ENCODE results near the gene GRIA1. TPM values are rescaled to one million over a fixed set of nuclear protein-coding genes. Genes with fewer than 3 reads are reported as not detected.

The GRIA1 gene
- total RNA-seq, 2 donors from 2014 or later, result 1.2 TPM; not detected in 1

GRCh38 chr5:153624451-153624765 is 133.9 kb downstream of the GRIA1 start:
- Histone ChIP-seq H3K9ac (ENCODE audit: extremely low read depth, low read length, poor library complexity, severe bottlenecking) (no peak overlapping the region), H3K4me1 (ENCODE audit: control insufficient read depth, insufficient read depth, low read length) (peaks cover 4% of the 10 kb centered on the region), H3K4me3 (ENCODE audit: low read length) (no peak overlapping the region), H3K27me3 (ENCODE audit: control insufficient read depth, insufficient read depth, low read length, poor library complexity, severe bottlenecking) (no peaks in the 10 kb centered on the region), H3K27ac (ENCODE audit: low read depth, low read length) (no peak overlapping the region), H3K36me3 (ENCODE audit: control insufficient read depth, insufficient read depth, low read length) (no peaks in the 10 kb centered on the region), H3K9me3 (ENCODE audit: control insufficient read depth, low read length) (no peaks in the 10 kb centered on the region)
- H3K27ac Mint-ChIP-seq, result no peak overlapping the region
- H3K9me3 Mint-ChIP-seq, result no peaks in the 10 kb centered on the region
- no peaks in the 10 kb centered on the region for H3K4me1 Mint-ChIP-seq
- no peak for DNase-seq
- H3K27me3 Mint-ChIP-seq (ENCODE audit: insufficient read depth), result no peaks in the 10 kb centered on the region
- TF ChIP-seq CTCF (conservative IDR thresholded peaks at IDR 0.05), result no peak
- 85% methylated on average over 3 of the region's 3 CpGs; no CpG with 5 or more reads in 1 of the 2 experiments for WGBS, 2 experiments (ENCODE audit: insufficient coverage in 1 of 2, insufficient read length in 1 of 2)
- no peak overlapping the region for H3K4me3 Mint-ChIP-seq
- H3K36me3 Mint-ChIP-seq (ENCODE audit: low read depth), result no peaks in the 10 kb centered on the region

- peaks cover 4% of the 10 kb centered on the region for H3K4me1 ChIP-seq (ENCODE audit: control insufficient read depth, insufficient read depth, low read length)
- Mint-ChIP-seq H3K9me3 (no peaks in the 10 kb centered on the region), H3K36me3 (ENCODE audit: low read depth) (no peaks in the 10 kb centered on the region), H3K27ac (no peak overlapping the region), H3K4me1 (peaks cover 8% of the 10 kb centered on the region), H3K4me3 (no peak overlapping the region), H3K27me3 (ENCODE audit: insufficient read depth) (no peaks in the 10 kb centered on the region)
- no peaks in the 10 kb centered on the region for H3K36me3 ChIP-seq (ENCODE audit: control insufficient read depth, insufficient read depth, low read length)
- DNase-seq, result no peak
- no peak overlapping the region for H3K27ac ChIP-seq (ENCODE audit: low read depth, low read length)
- H3K27me3 ChIP-seq (ENCODE audit: control insufficient read depth, insufficient read depth, low read length, poor library complexity, severe bottlenecking), result no peaks in the 10 kb centered on the region
- WGBS, 2 experiments (ENCODE audit: insufficient coverage in 1 of 2, insufficient read length in 1 of 2), result 91 to 94% methylated on average over 7 of the region's 7 CpGs
- H3K4me3 ChIP-seq (ENCODE audit: low read length), result no peak overlapping the region
- no peak for TF ChIP-seq CTCF (conservative IDR thresholded peaks at IDR 0.05)
- H3K9me3 ChIP-seq (ENCODE audit: control insufficient read depth, low read length), result no peaks in the 10 kb centered on the region
- no peak overlapping the region for H3K9ac ChIP-seq (ENCODE audit: extremely low read depth, low read length, poor library complexity, severe bottlenecking)
These were observed 135.4 kb downstream of the GRIA1 start for GRCh38 chr5:153625826-153626354.

GRCh38 chr5:153626836-153627235 is 136.4 kb downstream of the GRIA1 start:
- no peaks in the 10 kb centered on the region for H3K9me3 ChIP-seq (ENCODE audit: control insufficient read depth, low read length)
- Mint-ChIP-seq H3K4me1 (peaks cover 16% of the 10 kb centered on the region), H3K9me3 (no peaks in the 10 kb centered on the region), H3K27ac (no peak overlapping the region), H3K36me3 (ENCODE audit: low read depth) (no peaks in the 10 kb centered on the region), H3K27me3 (ENCODE audit: insufficient read depth) (no peaks in the 10 kb centered on the region), H3K4me3 (no peak overlapping the region)
- 89 to 92% methylated on average over 1 to 2 of the region's 2 CpGs for WGBS, 2 experiments (ENCODE audit: insufficient coverage in 1 of 2, insufficient read length in 1 of 2)
- H3K4me1 ChIP-seq (ENCODE audit: control insufficient read depth, insufficient read depth, low read length), result peaks cover 4% of the 10 kb centered on the region
- no peaks in the 10 kb centered on the region for H3K27me3 ChIP-seq (ENCODE audit: control insufficient read depth, insufficient read depth, low read length, poor library complexity, severe bottlenecking)
- H3K36me3 ChIP-seq (ENCODE audit: control insufficient read depth, insufficient read depth, low read length), result no peaks in the 10 kb centered on the region
- H3K9ac ChIP-seq (ENCODE audit: extremely low read depth, low read length, poor library complexity, severe bottlenecking), result no peak overlapping the region
- no peak for TF ChIP-seq CTCF (conservative IDR thresholded peaks at IDR 0.05)
- H3K4me3 ChIP-seq (ENCODE audit: low read length), result no peak overlapping the region
- H3K27ac ChIP-seq (ENCODE audit: low read depth, low read length), result no peak overlapping the region
- DNase-seq, result no peak

Measured in endodermal cell (in vitro differentiated cells).